ENCODE measurements around the gene TPSG1.
"Not testable (repeated sequence)": the region's sequence is repeated elsewhere in the genome, so short reads cannot be mapped to it uniquely, and the experiment has no call there.

Gene TPSG1

GRCh38 chr16:1258225-1258600, 33.1 kb upstream of the TPSG1 start:
- Mint-ChIP-seq H3K27me3 (ENCODE audit: low read depth, poor library complexity) (peaks cover 58% of the 10 kb centered on the region), H3K4me1 (peaks cover 10% of the 10 kb centered on the region), H3K27ac (no peak overlapping the region), H3K4me3 (no peak overlapping the region), H3K36me3 (ENCODE audit: low read depth) (no peaks in the 10 kb centered on the region), H3K9me3 (no peaks in the 10 kb centered on the region)
- TF ChIP-seq CTCF (IDR thresholded peaks at IDR 0.05), result no peak
- no peak for DNase-seq

- Mint-ChIP-seq H3K4me3 (no peak overlapping the region), H3K36me3 (ENCODE audit: low read depth) (no peaks in the 10 kb centered on the region), H3K9me3 (no peaks in the 10 kb centered on the region), H3K27me3 (ENCODE audit: low read depth, poor library complexity) (peaks cover 53% of the 10 kb centered on the region), H3K27ac (no peak overlapping the region), H3K4me1 (peaks cover 10% of the 10 kb centered on the region)
- TF ChIP-seq CTCF (IDR thresholded peaks at IDR 0.05), result no peak
- no peak for DNase-seq
Measured at GRCh38 chr16:1257561-1258224, 32.6 kb upstream of the TPSG1 start.

GRCh38 chr16:1256874-1257322, 31.8 kb upstream of the TPSG1 start:
- Mint-ChIP-seq H3K36me3 (ENCODE audit: low read depth) (no peaks in the 10 kb centered on the region), H3K4me3 (no peak overlapping the region), H3K4me1 (peaks cover 10% of the 10 kb centered on the region), H3K9me3 (no peaks in the 10 kb centered on the region), H3K27me3 (ENCODE audit: low read depth, poor library complexity) (peaks cover 47% of the 10 kb centered on the region), H3K27ac (no peak overlapping the region)
- no peak for TF ChIP-seq CTCF (IDR thresholded peaks at IDR 0.05)
- no peak for DNase-seq

- Mint-ChIP-seq H3K4me1 (peaks cover 10% of the 10 kb centered on the region), H3K27me3 (ENCODE audit: low read depth, poor library complexity) (peaks cover 42% of the 10 kb centered on the region)
- H3K27ac Mint-ChIP-seq; H3K4me3 Mint-ChIP-seq; H3K9me3 Mint-ChIP-seq; DNase-seq; H3K36me3 Mint-ChIP-seq (ENCODE audit: low read depth): not testable (repeated sequence)
Measured at GRCh38 chr16:1256296-1256873, 31.3 kb upstream of the TPSG1 start.

GRCh38 chr16:1255276-1256122, 30.4 kb upstream of the TPSG1 start, which contains the start of gene TPSD1:
TPSD1 (plus strand) TSS chr16:1256069; CDS start chr16:1256281, 212 bp downstream.
- H3K9me3 Mint-ChIP-seq; DNase-seq; H3K27ac Mint-ChIP-seq; H3K4me1 Mint-ChIP-seq; H3K4me3 Mint-ChIP-seq; H3K36me3 Mint-ChIP-seq (ENCODE audit: low read depth): not testable (repeated sequence)
- H3K27me3 Mint-ChIP-seq (ENCODE audit: low read depth, poor library complexity), result peaks cover 37% of the 10 kb centered on the region

- H3K4me3 Mint-ChIP-seq; H3K27ac Mint-ChIP-seq; DNase-seq; H3K36me3 Mint-ChIP-seq (ENCODE audit: low read depth); H3K4me1 Mint-ChIP-seq; H3K9me3 Mint-ChIP-seq: not testable (repeated sequence)
- peaks cover 35% of the 10 kb centered on the region for H3K27me3 Mint-ChIP-seq (ENCODE audit: low read depth, poor library complexity)
Measured at GRCh38 chr16:1254821-1255220, 29.8 kb upstream of the TPSG1 start.

- H3K9me3 Mint-ChIP-seq; H3K36me3 Mint-ChIP-seq (ENCODE audit: low read depth); H3K4me3 Mint-ChIP-seq; H3K27ac Mint-ChIP-seq; H3K4me1 Mint-ChIP-seq; DNase-seq: not testable (repeated sequence)
- H3K27me3 Mint-ChIP-seq (ENCODE audit: low read depth, poor library complexity), result peaks cover 25% of the 10 kb centered on the region
Measured at GRCh38 chr16:1253701-1254364, 28.8 kb upstream of the TPSG1 start.

- not testable (repeated sequence) for H3K36me3 Mint-ChIP-seq (ENCODE audit: low read depth); H3K4me3 Mint-ChIP-seq; DNase-seq; H3K27ac Mint-ChIP-seq; H3K9me3 Mint-ChIP-seq
- peaks cover 16% of the 10 kb centered on the region for H3K4me1 Mint-ChIP-seq
- H3K27me3 Mint-ChIP-seq (ENCODE audit: low read depth, poor library complexity), result peaks cover 43% of the 10 kb centered on the region
Measured at GRCh38 chr16:1249031-1249755, 24.1 kb upstream of the TPSG1 start.

GRCh38 chr16:1247903-1248537, 23.0 kb upstream of the TPSG1 start:
- Mint-ChIP-seq H3K27me3 (ENCODE audit: low read depth, poor library complexity) (peaks cover 43% of the 10 kb centered on the region), H3K4me1 (peaks cover 23% of the 10 kb centered on the region)
- not testable (repeated sequence) for H3K36me3 Mint-ChIP-seq (ENCODE audit: low read depth); H3K9me3 Mint-ChIP-seq; H3K4me3 Mint-ChIP-seq; H3K27ac Mint-ChIP-seq; DNase-seq
